Measurements from ENCODE around the gene KIF19.

- no peak for TF ChIP-seq RARB (CRISPR knock-in tag; IDR thresholded peaks at IDR 0.05)
- TF ChIP-seq PPARA (CRISPR knock-in tag; IDR thresholded peaks at IDR 0.05; ENCODE audit: borderline replicate concordance) = no peak
- TF ChIP-seq POU6F1 (CRISPR knock-in tag; IDR thresholded peaks at IDR 0.05; ENCODE audit: borderline replicate concordance, low read depth) = no peak
- TF ChIP-seq GLIS3 (CRISPR knock-in tag; IDR thresholded peaks at IDR 0.05) = no peak
- no peak for TF ChIP-seq ZNF8 (CRISPR knock-in tag; IDR thresholded peaks at IDR 0.05)
- no peak for TF ChIP-seq SNAI2 (CRISPR knock-in tag; IDR thresholded peaks at IDR 0.05)
These were observed 55.2 kb downstream of the KIF19 start for GRCh38 chr17:74380959-74381808.
